NCI-H1694 treated with DMSO at 0.1 percent for 48 hours (cell line): ENCODE measurements around the gene ID3.
"Not testable (repeated sequence)": the region's sequence is repeated elsewhere in the genome, so short reads cannot be mapped to it uniquely, and the experiment has no call there.

Experiments used
- DNase-seq: peaks from one replicate; lab custom pipeline; 2025; lab: John Stamatoyannopoulos, UW

The ID3 gene

DNA sequence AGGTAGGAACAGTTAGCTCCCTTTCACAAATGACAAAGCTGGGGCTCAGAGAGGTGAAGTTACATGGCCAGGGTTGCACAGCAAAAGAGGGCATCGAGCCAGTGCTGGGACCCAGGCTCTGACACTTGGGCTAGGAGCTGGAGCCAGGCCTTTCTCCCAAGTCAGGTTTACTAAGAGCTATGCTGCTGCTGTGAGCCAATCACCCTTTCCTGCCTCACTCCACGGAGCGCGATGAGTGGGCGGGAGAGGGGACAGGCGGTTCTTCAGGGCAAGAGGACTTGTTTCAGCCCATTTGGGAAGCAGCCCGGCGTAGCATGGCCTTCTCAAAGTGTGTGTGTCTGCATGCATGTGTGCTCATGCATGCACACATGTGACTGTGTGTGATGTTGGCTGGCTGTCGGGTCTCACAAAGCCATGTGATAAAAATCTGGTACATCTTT is 10.6 kb downstream of the ID3 start:
- DNase-seq = no peak

DNA sequence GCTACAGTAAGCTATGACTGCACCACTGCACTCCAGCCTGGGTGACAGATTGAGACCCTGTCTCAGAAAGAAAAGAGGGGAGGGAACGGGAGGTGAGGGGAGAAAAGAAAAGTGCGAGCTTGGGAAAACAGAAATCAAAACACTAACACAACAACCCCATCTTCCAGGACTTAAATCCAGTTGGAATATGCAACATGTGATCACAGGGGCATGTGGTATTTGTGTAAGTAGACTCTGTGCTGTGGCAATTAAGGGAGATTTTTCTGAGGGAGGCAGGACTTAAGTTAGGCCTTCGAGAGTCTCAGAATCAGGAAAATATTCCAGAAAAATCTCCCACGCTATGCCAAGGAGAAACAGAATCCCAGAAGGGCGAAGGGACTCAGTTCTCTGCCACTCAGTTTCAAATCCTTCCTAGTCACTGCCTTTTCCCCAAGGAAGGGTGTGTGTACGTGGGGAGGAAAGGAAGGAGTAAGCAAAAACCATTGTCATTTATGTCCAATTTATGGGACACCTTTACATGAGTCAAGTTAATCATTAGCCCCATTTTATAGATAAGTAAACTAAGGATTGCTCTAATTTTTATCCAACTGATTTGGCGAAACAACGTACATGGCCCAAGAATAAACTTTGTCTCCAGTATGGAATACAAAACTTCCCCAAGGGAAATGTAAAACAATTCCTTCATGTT is 12.3 kb downstream of the ID3 start:
- no peak for DNase-seq

DNA sequence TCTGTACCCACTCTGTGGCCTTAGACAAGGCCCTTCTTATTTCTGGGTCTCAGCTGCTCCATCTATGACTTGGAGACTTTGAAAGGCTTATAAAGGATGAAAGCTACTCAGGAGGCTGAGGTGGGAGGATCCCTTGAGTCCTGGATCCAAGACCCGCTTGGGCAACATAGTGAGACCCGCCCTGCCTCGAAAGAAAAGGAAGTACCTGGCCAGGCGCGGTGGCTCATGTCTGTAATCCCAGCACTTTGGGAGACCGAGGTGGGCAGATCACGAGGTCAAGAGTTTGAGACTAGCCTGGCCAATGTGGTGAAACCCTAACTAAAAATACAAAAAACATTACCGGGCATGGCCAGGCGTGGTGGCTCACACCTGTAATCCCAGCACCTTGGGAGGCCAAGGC is 13.4 kb downstream of the ID3 start:
- no peak for DNase-seq

DNA sequence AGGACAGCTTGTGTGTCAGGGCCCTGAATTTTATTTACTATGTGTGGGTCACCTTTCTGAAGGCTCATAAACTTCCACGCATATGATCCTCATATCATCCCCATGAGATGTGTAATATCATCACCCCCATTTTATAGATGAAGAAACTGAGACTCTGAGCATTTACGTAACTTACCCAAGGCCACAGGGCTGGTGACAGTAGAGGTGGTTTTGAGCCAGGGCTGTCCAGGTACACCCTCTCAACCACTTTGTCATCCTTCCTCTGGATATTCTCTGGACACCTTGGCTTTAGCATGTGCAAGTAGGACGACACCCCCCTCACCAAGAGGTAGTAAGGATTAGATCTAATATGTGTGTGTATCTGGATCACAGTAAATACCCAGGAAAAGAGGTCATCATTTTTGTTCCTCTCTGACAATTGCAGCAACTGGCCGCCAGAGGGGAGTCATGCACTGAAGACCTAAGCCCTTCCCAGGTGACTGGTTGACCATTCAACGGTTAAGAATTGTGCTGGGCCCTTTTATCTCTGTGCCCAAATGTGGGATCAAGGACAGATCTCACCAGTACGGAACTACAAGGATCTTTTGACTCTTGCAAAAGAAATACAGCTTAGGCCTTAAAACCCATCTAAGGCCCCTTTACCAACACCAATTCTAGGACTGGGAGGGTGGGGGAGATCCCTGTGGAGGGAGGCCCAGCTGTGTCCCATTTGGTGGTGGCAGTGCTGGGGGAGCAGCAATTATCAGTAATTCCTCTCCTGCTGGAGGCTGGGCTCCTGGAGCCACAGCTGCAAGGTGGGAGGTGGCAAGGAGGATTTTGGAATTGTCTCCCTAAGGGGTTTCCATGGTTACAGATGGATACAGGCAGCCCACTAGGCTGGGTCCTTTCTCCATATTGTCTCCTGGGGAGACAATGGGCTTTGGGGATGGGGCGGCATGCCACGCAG is 14.6 kb downstream of the ID3 start:
- DNase-seq = peak; percentile 80

DNA sequence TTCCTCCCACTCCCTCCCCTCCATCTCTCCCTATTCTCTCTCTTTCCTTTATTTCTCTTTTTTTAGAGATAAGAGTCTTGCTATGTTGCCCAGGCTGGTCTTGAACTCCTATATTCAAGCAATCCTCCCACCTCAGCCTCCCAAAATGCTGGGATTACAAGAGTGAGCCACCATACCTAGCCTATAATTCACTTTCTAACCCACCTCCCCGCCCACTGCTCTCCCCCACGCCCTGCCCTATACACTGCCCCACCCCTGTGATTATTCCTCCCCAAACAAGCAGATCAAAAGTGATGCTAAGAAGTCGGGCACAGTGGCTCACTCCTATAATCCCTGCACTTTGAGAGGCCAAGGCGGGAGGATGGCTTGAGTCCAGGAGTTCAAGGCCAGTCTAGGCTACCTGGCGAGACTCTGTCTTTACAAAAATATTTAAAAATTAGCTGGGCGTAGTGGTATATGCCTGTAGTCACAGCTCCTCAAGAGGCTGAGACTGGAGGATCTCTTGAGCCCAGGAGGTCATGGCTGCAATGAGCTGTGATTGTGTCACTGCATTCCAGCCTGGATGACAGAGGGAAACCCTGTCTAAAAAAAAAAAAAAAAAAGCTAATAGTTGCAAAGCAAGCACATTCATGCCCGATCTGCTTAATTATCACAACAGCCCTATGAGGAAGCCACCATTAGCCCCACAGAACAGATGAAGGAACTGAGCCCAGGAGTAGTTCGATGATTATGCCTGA is 15.4 kb downstream of the ID3 start:
- no peak for DNase-seq

DNA sequence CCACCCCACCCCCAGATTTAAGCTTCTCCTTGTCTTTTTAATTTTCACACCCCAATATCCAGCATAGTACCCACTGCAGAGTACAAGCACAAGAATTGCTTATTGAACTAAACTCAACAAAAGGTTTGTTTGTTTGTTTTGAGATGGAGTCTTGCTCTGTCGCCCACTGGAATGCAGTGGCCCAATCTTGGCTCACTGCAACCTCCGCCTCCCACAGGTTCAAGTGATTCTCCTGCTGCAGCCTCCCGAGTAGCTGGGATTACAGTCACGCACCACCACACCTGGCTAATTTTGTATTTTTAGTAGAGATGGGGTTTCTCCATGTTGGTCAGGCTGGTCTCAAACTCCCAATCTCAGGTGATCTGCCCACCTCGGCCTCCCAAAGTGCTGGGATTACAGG is 16.4 kb downstream of the ID3 start:
- DNase-seq = not testable (repeated sequence)

DNA sequence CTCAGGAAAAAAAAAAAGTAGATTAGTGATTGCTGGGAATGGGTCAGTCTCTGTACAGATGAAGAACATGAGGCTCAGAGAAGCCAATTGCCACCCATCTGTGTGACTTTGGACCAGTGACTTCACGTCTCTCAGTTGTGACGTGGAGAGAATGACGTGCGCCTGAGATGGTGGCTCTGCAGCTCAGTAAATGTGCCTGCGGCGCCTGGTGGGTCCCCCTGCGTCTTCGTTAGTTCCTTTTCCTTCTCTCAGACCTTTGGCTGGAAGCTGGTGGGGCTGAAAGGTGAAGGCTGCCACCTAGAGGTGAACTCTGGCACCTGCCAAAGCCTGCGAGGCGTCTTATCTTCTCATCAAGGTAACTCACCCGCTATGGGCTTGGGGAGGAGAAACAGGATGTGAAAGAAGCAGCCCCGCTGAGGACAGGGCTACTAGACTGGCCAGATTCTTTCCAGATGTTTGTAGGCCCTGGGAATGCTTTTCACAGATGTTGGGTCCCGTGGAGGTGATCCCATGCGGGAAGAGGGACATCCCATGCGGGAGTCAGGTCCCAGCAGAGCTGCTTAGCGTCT is 19.5 kb downstream of the ID3 start:
- peak; percentile 80 for DNase-seq

DNA sequence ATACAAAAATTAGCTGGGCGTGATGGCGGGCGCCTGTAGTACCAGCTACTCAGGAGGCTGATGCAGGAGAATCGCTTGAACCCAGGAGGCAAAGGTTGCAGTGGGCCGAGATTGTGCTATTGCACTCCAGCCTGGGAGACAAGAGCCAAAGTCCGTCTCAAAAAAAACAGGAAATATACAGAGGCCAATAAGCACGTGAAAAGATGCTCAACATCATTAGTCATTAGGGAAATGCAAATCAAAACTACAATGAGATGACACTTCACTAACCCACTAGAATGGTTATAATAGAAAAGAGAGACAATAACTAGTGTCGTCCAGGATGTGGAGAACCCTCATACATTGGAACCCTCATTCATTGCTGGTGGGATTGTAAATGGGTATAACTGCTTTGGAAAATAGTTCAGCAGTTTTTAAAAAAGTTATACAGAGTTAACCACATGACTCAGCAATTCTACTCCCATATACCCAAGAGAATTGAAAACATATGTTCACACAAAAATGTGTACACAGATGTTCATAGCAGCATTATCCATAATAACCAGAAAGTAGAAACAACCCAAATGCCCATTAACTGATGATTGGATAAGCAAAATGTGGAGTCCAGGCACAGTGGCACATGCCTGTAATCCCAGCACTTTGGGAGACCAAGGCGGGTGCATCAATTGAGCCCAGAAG is 21.9 kb downstream of the ID3 start:
- no peak for DNase-seq

- no peak for DNase-seq
These were observed 25.9 kb downstream of the ID3 start for GRCh38 chr1:23533246-23534023.

- DNase-seq = no peak
These were observed 27.7 kb downstream of the ID3 start for GRCh38 chr1:23531562-23532094.

GRCh38 chr1:23530747-23531561 is 28.3 kb downstream of the ID3 start, which contains the start of gene E2F2:
Gene E2F2, minus strand, starts transcription at chr1:23531233. Its CDS starts 440 bp downstream, at chr1:23530793.
- peak; percentile 69 for DNase-seq

DNA sequence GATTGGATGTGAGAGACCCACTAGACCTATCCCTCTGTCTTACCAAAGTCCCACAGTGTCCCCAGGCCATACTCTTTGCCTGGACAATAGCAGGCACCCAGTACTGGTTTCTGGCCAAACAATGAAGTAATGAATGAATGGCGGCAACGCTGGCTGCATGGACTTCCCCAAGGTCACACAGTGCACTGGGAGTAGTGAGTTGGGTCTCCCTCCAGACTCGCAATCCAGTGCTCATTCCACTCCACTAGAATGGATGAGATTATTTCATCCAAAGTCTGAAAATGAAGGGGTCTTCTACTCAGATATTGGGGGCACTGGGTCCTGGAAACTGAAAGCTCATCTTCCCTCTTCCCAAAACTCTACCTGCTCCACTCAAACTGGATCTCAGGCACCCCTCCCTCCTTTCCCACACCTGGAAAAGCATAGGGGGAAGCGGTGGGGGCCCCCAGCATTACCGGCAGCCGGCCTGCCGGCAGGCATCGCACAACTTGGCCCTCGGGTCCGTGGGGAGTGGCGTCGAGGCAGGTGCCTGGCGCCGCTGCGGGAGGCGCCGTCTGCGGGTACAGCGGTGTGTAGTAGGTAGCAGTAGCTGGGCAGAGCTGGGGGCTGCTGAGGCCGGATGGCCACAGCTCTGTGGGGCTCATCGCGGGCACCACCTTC is 29.1 kb downstream of the ID3 start:
- no peak for DNase-seq

DNA sequence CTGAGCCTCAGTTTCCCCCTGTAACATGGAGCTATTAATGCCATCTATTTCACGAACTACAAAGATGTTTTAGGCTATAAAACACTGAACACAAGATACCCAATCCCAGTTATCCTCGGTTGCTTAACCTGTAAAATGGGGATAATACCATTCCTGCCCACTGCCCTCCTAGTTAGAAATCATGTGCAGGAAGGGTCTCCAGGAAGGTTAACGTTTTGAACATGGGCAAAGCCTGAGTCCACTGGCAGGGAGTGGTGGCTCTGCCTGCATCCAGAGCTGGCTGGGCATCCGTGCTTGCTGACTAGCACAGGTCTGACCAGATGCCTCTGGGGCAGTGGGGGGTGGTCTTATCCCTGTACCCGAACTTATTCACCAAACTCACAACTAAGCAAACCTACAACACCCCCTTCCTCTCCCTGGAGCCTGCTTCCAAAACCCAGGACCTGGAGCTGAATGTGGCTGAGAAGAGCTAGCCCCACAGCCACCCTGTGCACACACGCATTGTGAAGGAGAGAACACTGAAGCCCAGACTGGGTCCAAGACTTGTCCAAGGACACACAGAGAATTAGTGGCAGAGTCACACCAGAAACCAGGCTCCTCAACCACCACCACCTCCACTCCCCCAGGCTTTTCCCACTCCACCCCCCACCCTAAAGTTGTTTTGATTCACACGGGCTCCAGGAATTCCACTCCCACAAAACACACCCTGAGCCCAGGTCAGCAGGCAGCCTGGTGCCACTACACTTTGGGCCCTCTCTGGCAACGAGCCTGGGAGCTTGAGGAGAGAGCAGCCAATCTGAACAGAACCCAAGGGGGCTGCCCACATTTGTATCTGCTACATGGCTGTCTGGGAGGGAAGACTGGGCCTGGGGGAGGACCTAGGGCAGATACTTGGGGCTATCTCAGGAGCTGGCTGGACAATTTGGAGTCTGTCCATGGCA is 29.9 kb downstream of the ID3 start:
- no peak for DNase-seq

- DNase-seq = peak; percentile 65
These were observed 30.9 kb downstream of the ID3 start for GRCh38 chr1:23528250-23528978.

- no peak for DNase-seq
These were observed 31.4 kb downstream of the ID3 start for GRCh38 chr1:23527900-23528249.

GRCh38 chr1:23527366-23527765 is 31.9 kb downstream of the ID3 start:
- DNase-seq = no peak

GRCh38 chr1:23526329-23527041 is 32.8 kb downstream of the ID3 start:
- no peak for DNase-seq
